Measurements from ENCODE around the gene TOR1AIP2. TPM values are rescaled to one million over a fixed set of nuclear protein-coding genes. Genes with fewer than 3 reads are reported as not detected.
A peak's percentile ranks its signal among the peaks of the same experiment; 100 is the strongest.

The TOR1AIP2 gene
- total and polyA plus RNA-seq, 2 donors (not counting 3 experiments of a cell fraction or from before 2014, with no cell fraction given) = 18.6 to 101 TPM

GRCh38 chr1:179881642-179882252 is 4.1 kb upstream of the TOR1AIP2 start:
- intact Hi-C loops (cut with micrococcal nuclease) = loop anchor here (1.0 to 5.0 kb wide), 5 partner anchors 73 to 621 kb away; partner anchors contain the start of genes ACBD6 and CEP350
- FAIRE-seq = no peak
- BruUV-seq (replicated peaks) = TSS peak; percentile 13
- no peaks in the 10 kb centered on the region for H3K9me3 ChIP-seq (replicated peaks; ENCODE audit: control insufficient read depth, insufficient read depth, low read length)
- H3K9ac ChIP-seq (replicated peaks; ENCODE audit: extremely low read depth, insufficient read depth, low read length) = peak overlapping the region; percentile 97
- peaks cover 0 to 7% of the 10 kb centered on the region in 2 experiments for H3K36me3 ChIP-seq (ENCODE audit: control insufficient read depth in 2 of 2, extremely low read depth in 1 of 2, insufficient read depth in 2 of 2, low read length in 2 of 2)
- peak; percentile 97 for DNase-seq (ENCODE audit: low read depth, low spot score)
- POLR2A ChIA-PET = interaction anchor here (0.7 to 1.8 kb wide), 5 partner anchors 11 to 321 kb away, joined by 3 to 4 read pairs (median 3); no protein-coding TSS in a partner anchor
- peaks cover 24% of the 10 kb centered on the region for H3K79me2 ChIP-seq (ENCODE audit: control insufficient read depth, insufficient read depth, low read length)
- H3K27ac ChIP-seq (ENCODE audit: insufficient read depth, low read depth, low read length) = peak overlapping the region; percentile 91
- peak overlapping the region; percentile 14 to 80 (median 71) for H3K4me3 ChIP-seq (replicated peaks in 1 of 3; ENCODE audit: insufficient read depth in 1 of 3, low read depth in 1 of 3, low read length in 3 of 3)
- TF ChIP-seq POLR2AphosphoS5 (IDR thresholded peaks at IDR 0.05; ENCODE audit: insufficient read depth, low read depth, low read length) (no peak), POLR2A (IDR thresholded peaks at IDR 0.05; ENCODE audit: low read depth, low read length) (peak; percentile 78)
- H4K20me1 ChIP-seq (replicated peaks; ENCODE audit: control insufficient read depth, extremely low read depth, insufficient read depth, low read length) = no peaks in the 10 kb centered on the region
- no peaks in the 10 kb centered on the region for H3K9me1 ChIP-seq (replicated peaks; ENCODE audit: control insufficient read depth, extremely low read depth, insufficient read depth, low read length)
- peaks cover 17% of the 10 kb centered on the region for H3K4me1 ChIP-seq (ENCODE audit: control insufficient read depth, extremely low read depth, insufficient read depth, low read length)
- H2AFZ ChIP-seq (ENCODE audit: low read depth, low read length) = peak overlapping the region; percentile 27
- H3K27me3 ChIP-seq (ENCODE audit: control insufficient read depth in 2 of 2, insufficient read depth in 2 of 2, low read length in 2 of 2) = no peaks in the 10 kb centered on the region
- H3K4me2 ChIP-seq (ENCODE audit: insufficient read depth, low read length) = peak overlapping the region; percentile 89
- dilution Hi-C loops (cut with MboI; ENCODE audit: extremely low pct_ligation_motif_present, low sequenced_read_pairs) = no loop called here
- CTCF ChIA-PET = interaction anchor here (1.2 to 2.3 kb wide), 5 partner anchors 14 to 299 kb away, joined by 3 to 13 read pairs (median 6); no protein-coding TSS in a partner anchor

GRCh38 chr1:179879797-179880196 is 2.2 kb upstream of the TOR1AIP2 start:
- CTCF ChIA-PET = interaction anchor here (1.7 kb wide), 1 partner anchor 13 kb away, joined by 8 read pairs; no protein-coding TSS in a partner anchor
- FAIRE-seq (no peak), DNase-seq (ENCODE audit: low read depth, low spot score) (no peak)
- Histone ChIP-seq H3K4me3 (replicated peaks in 1 of 3; ENCODE audit: insufficient read depth in 1 of 3, low read depth in 1 of 3, low read length in 3 of 3) (no peak overlapping the region), H3K9me3 (replicated peaks; ENCODE audit: control insufficient read depth, insufficient read depth, low read length) (no peaks in the 10 kb centered on the region), H4K20me1 (replicated peaks; ENCODE audit: control insufficient read depth, extremely low read depth, insufficient read depth, low read length) (peaks cover 7% of the 10 kb centered on the region), H2AFZ (ENCODE audit: low read depth, low read length) (no peak overlapping the region), H3K36me3 (ENCODE audit: control insufficient read depth in 2 of 2, extremely low read depth in 1 of 2, insufficient read depth in 2 of 2, low read length in 2 of 2) (peaks cover 0 to 3% of the 10 kb centered on the region in 2 experiments), H3K9ac (replicated peaks; ENCODE audit: extremely low read depth, insufficient read depth, low read length) (no peak overlapping the region), H3K4me1 (ENCODE audit: control insufficient read depth, extremely low read depth, insufficient read depth, low read length) (peaks cover 30% of the 10 kb centered on the region), H3K27ac (ENCODE audit: insufficient read depth, low read depth, low read length) (no peak overlapping the region), H3K79me2 (ENCODE audit: control insufficient read depth, insufficient read depth, low read length) (peaks cover 40% of the 10 kb centered on the region), H3K4me2 (ENCODE audit: insufficient read depth, low read length) (no peak overlapping the region), H3K9me1 (replicated peaks; ENCODE audit: control insufficient read depth, extremely low read depth, insufficient read depth, low read length) (no peaks in the 10 kb centered on the region), H3K27me3 (ENCODE audit: control insufficient read depth in 2 of 2, insufficient read depth in 2 of 2, low read length in 2 of 2) (no peaks in the 10 kb centered on the region)
- intact Hi-C loops (cut with micrococcal nuclease) (loop anchor here (5.0 kb wide), 1 partner anchor 623 kb away; the partner anchor contains the start of gene ACBD6), dilution Hi-C loops (cut with MboI; ENCODE audit: extremely low pct_ligation_motif_present, low sequenced_read_pairs) (no loop called here)
- no peak for TF ChIP-seq MAX (IDR thresholded peaks at IDR 0.05; ENCODE audit: insufficient read depth, insufficient read length)
- TF ChIP-seq CTCF (IDR thresholded peaks at IDR 0.05; ENCODE audit: extremely low read depth in 1 of 2, insufficient read depth in 1 of 2, low read depth in 1 of 2, low read length in 2 of 2) = no peak
- TF ChIP-seq POLR2AphosphoS5 (IDR thresholded peaks at IDR 0.05; ENCODE audit: insufficient read depth, low read depth, low read length) = no peak
- TF ChIP-seq EZH2 (IDR thresholded peaks at IDR 0.05; ENCODE audit: borderline replicate concordance, low read depth, low read length, severe bottlenecking) = no peak
- no peak for TF ChIP-seq FOS (IDR thresholded peaks at IDR 0.05; ENCODE audit: borderline replicate concordance, insufficient read depth, low read length)
- no peak for TF ChIP-seq GATA2 (IDR thresholded peaks at IDR 0.05; ENCODE audit: insufficient read depth, insufficient read length, low read depth, low read length)
- no peak for TF ChIP-seq JUN (IDR thresholded peaks at IDR 0.05; ENCODE audit: borderline replicate concordance, insufficient read depth, insufficient read length, low read depth)
- no peak for TF ChIP-seq MYC (IDR thresholded peaks at IDR 0.05; ENCODE audit: low read depth, low read length)
- no peak for TF ChIP-seq POLR2A (IDR thresholded peaks at IDR 0.05; ENCODE audit: low read depth, low read length)
- POLR2A ChIA-PET = no interaction called here
- no TSS peak for BruUV-seq (replicated peaks)

Data from endothelial cell of umbilical vein (primary cell).